Neural progenitor cell (in vitro differentiated cells): ENCODE data around the gene FBXO15.

Experiments
- CTCF ChIP-seq: fragments of 200-600 bp; sonication (generic); IDR thresholded peaks from 2 replicates; pipeline ENCODE4 v1.5.1; 2017; ENCODE audit warnings: antibody characterized with exemption, mild to moderate bottlenecking
- EZH2 ChIP-seq: fragments of 200-600 bp; sonication (generic); IDR thresholded peaks from 2 replicates; pipeline ENCODE4 v1.6.1; 2017; ENCODE audit warnings: antibody characterized with exemption, mild to moderate bottlenecking, moderate library complexity

GRCh38 chr18:74069178-74070050 is 78.2 kb downstream of the FBXO15 start:
- TF ChIP-seq CTCF, result no peak
- TF ChIP-seq EZH2, result no peak
